ENCODE measurements around the gene SLC35A2. TPM values are rescaled to one million over a fixed set of nuclear protein-coding genes. Genes with fewer than 3 reads are reported as not detected.
"Not testable (repeated sequence)": the region's sequence is repeated elsewhere in the genome, so short reads cannot be mapped to it uniquely, and the experiment has no call there.

SLC35A2 gene
- total RNA-seq, 1 donor from 2014 or later: 6.3 TPM

DNA sequence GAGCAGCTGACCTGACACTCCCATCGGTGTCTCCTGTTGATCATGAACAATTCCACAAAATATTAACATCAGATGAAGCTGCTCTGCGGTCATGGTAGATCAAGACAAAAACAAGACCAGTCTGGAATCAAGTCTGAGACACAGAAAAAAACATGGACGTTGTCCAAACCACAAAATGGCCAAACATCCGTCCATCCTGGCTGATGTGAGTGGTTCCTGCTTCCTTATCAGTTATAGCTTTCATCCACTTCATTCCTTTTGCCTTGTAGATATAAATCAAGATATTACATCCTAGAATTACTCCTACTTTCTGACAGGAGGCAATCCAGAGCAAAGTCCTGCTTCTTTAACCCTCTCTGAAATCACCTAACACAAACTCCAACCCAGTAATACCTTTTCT lies 47.2 kb downstream of the SLC35A2 start:
- Histone ChIP-seq H3K4me3 (ENCODE audit: low read length in 3 of 3) (no peak overlapping the region), H3K27me3 (ENCODE audit: control insufficient read depth in 3 of 3, insufficient read depth in 3 of 3, low read length in 3 of 3) (no peaks in the 10 kb centered on the region), H3K36me3 (ENCODE audit: control insufficient read depth in 3 of 3, insufficient read depth in 3 of 3, low read length in 3 of 3) (no peaks in the 10 kb centered on the region), H3K9ac (ENCODE audit: low read depth in 1 of 3, low read length in 3 of 3) (no peak overlapping the region), H3K9me3 (ENCODE audit: control insufficient read depth in 3 of 3, low read length in 3 of 3) (no peaks in the 10 kb centered on the region), H3K4me1 (ENCODE audit: control insufficient read depth in 3 of 3, insufficient read depth in 3 of 3, low read length in 3 of 3) (no peaks in the 10 kb centered on the region), H3K27ac (ENCODE audit: low read depth, low read length) (no peak overlapping the region)

DNA sequence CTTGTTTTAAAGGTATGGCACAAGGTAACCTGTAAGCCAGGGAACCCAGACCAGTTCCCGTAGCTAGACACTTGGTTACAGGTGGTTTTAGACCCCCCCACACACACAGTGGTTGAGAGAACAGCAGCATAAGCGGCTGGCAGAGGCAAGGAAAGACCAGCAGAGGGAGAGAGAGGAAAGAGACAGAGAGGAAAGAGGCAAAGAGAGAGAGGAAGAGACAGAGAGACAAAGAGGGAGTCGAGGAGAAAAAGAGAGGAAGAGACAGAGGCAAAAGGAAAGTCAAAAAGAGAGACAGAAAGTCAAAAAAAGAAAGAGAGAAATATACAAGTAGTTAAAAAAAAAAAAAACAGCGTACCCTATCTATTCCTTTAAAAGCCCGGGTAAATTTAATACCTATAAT lies 56.5 kb downstream of the SLC35A2 start:
- Histone ChIP-seq H3K36me3 (ENCODE audit: control insufficient read depth in 3 of 3, insufficient read depth in 3 of 3, low read length in 3 of 3) (no peaks in the 10 kb centered on the region), H3K27me3 (ENCODE audit: control insufficient read depth in 3 of 3, insufficient read depth in 3 of 3, low read length in 3 of 3) (no peaks in the 10 kb centered on the region), H3K4me1 (ENCODE audit: control insufficient read depth in 3 of 3, insufficient read depth in 3 of 3, low read length in 3 of 3) (no peaks in the 10 kb centered on the region), H3K9ac (ENCODE audit: low read depth in 1 of 3, low read length in 3 of 3) (no peak overlapping the region), H3K4me3 (ENCODE audit: low read length in 3 of 3) (no peak overlapping the region), H3K9me3 (ENCODE audit: control insufficient read depth in 3 of 3, low read length in 3 of 3) (no peaks in the 10 kb centered on the region), H3K27ac (ENCODE audit: low read depth, low read length) (no peak overlapping the region)

DNA sequence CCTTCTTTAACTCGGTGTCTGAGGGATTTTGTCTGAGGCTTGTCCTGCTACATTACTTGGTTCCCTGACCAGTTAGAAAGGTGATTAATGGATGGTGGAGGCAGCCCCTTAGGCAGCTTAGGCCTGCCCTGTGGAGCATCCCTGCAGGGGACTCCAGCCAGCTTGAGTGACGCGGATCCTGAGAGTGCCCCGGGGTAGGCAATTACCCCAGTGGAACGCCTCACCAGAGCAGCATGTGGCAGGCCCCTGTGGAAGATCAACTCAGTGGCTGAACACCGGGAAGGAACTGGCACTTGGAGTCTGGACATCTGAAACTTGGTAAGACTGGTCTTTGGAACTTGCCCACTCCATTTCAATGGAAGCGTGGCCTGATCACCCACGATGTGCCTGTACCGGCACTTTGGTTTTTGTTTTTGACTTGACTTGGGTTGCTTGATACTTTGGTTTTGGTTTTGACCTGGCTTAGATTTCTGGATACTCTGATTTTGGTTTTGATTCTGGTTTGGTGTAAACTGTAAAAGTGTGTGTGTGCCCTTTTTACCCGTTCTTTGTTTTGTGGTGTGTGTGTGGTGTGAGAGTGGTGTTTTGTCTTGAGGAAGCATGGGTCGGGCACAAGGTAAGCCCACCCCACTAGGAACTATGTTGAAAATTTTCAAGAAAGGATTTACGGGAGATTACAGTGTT lies 57.2 kb downstream of the SLC35A2 start:
- H3K27ac ChIP-seq (ENCODE audit: low read depth, low read length); H3K9me3 ChIP-seq (ENCODE audit: control insufficient read depth in 3 of 3, low read length in 3 of 3); H3K4me1 ChIP-seq (ENCODE audit: control insufficient read depth in 3 of 3, insufficient read depth in 3 of 3, low read length in 3 of 3); H3K27me3 ChIP-seq (ENCODE audit: control insufficient read depth in 3 of 3, insufficient read depth in 3 of 3, low read length in 3 of 3); H3K9ac ChIP-seq (ENCODE audit: low read depth in 1 of 3, low read length in 3 of 3); H3K36me3 ChIP-seq (ENCODE audit: control insufficient read depth in 3 of 3, insufficient read depth in 3 of 3, low read length in 3 of 3); H3K4me3 ChIP-seq (ENCODE audit: low read length in 3 of 3): not testable (repeated sequence)

DNA sequence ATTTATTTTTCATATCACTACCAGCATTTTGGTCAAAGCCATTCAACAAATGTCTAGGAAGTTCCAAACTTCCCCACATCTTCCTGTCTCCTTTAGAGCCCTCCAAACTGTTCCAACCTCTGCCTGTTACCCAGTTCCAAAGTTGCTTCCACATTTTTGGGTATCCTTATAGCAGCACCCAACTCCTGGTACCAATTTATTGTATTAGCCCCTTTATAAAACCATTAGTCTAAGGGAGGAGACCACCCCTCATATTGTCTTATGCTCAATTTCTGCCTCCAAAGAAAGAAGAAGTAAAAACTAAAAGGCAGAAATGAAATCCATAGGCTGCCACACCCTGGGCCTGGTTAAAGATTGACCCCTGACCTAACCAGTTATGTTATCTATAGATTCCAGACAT lies 58.0 kb downstream of the SLC35A2 start:
- not testable (repeated sequence) for H3K4me1 ChIP-seq (ENCODE audit: control insufficient read depth in 3 of 3, insufficient read depth in 3 of 3, low read length in 3 of 3); H3K9ac ChIP-seq (ENCODE audit: low read depth in 1 of 3, low read length in 3 of 3); H3K27ac ChIP-seq (ENCODE audit: low read depth, low read length); H3K27me3 ChIP-seq (ENCODE audit: control insufficient read depth in 3 of 3, insufficient read depth in 3 of 3, low read length in 3 of 3); H3K9me3 ChIP-seq (ENCODE audit: control insufficient read depth in 3 of 3, low read length in 3 of 3); H3K4me3 ChIP-seq (ENCODE audit: low read length in 3 of 3); H3K36me3 ChIP-seq (ENCODE audit: control insufficient read depth in 3 of 3, insufficient read depth in 3 of 3, low read length in 3 of 3)

Small RNA genes within 50 kb of the gene (small RNA-seq; reads per million reads assigned to genes)
- gene RNU6-722P: not detected

Other genes starting within 250 kb of the SLC35A2 start
- gene WAS, start 227.8 kb downstream of the SLC35A2 start, total RNA-seq: 1.0 TPM
- gene SUV39H1, start 214.9 kb downstream of the SLC35A2 start, total RNA-seq: 2.6 TPM
- gene GLOD5, start 149.9 kb downstream of the SLC35A2 start, total RNA-seq: not detected
- gene GATA1, start 125.1 kb downstream of the SLC35A2 start, total RNA-seq: 1.6 TPM
- 79.3 TPM for gene HDAC6, start 109.6 kb downstream of the SLC35A2 start, total RNA-seq
- gene ERAS, start 85.1 kb downstream of the SLC35A2 start, total RNA-seq: not detected
- not detected for gene PCSK1N, start 76.0 kb downstream of the SLC35A2 start, total RNA-seq
- 25.1 TPM for gene TIMM17B, start 13.9 kb downstream of the SLC35A2 start, total RNA-seq
- 45.4 TPM for gene PQBP1, start 13.7 kb downstream of the SLC35A2 start, total RNA-seq
- gene PIM2, start 7.4 kb upstream of the SLC35A2 start, total RNA-seq: 3.1 TPM
- gene OTUD5, start 46.0 kb upstream of the SLC35A2 start, total RNA-seq: 16.2 TPM
- 0.52 TPM for gene KCND1, start 60.2 kb upstream of the SLC35A2 start, total RNA-seq
- gene GRIPAP1, start 90.6 kb upstream of the SLC35A2 start, total RNA-seq: 10.4 TPM
- 8.4 TPM for gene TFE3, start 131.7 kb upstream of the SLC35A2 start, total RNA-seq
- 0.52 TPM for gene CCDC120, start 147.4 kb upstream of the SLC35A2 start, total RNA-seq
- gene PRAF2, start 162.4 kb upstream of the SLC35A2 start, total RNA-seq: 4.7 TPM
- gene WDR45, start 168.2 kb upstream of the SLC35A2 start, total RNA-seq: 26.6 TPM
- gene GPKOW, start 212.1 kb upstream of the SLC35A2 start, total RNA-seq: 20.4 TPM